Activated CD4-positive, alpha-beta T cell treated with anti-CD3 and anti-CD28 coated beads, Interleukin-2, amount 10 ng/mL, durations not matched to agents 7 days and 5 days (primary cell): ENCODE results near the gene ZNF317. TPM values are rescaled to one million over a fixed set of nuclear protein-coding genes. Genes with fewer than 3 reads are reported as not detected.

Experiments
- CTCF ChIA-PET: fragments of 350-600 bp; sonication (Branson Sonifier 250); formaldehyde crosslinking; loops from one replicate; lab custom pipeline; 2021; ENCODE audit warnings: antibody characterized with exemption; lab: Charles Lee
- POLR2A ChIA-PET: fragments of 350-600 bp; sonication (Branson Sonifier 250); formaldehyde crosslinking; loops from one replicate; lab custom pipeline; 2021; ENCODE audit warnings: antibody characterized with exemption; lab: Charles Lee
- DNase-seq: peaks from one replicate; pipeline ENCODE4 v3.0.0-alpha.2; 2020
- H3K27ac Mint-ChIP-seq: one replicate; pipeline ENCODE4 v1.8.0; 2021; ENCODE audit warnings: mild to moderate bottlenecking, moderate library complexity, mixed read lengths
- H3K27me3 Mint-ChIP-seq: one replicate; pipeline ENCODE4 v1.8.0; 2021; ENCODE audit warnings: mixed read lengths
- H3K36me3 Mint-ChIP-seq: one replicate; pipeline ENCODE4 v1.8.0; 2021; ENCODE audit warnings: low read depth, mixed read lengths
- H3K4me1 Mint-ChIP-seq: one replicate; pipeline ENCODE4 v1.8.0; 2021; ENCODE audit warnings: mixed read lengths
- H3K4me3 Mint-ChIP-seq: one replicate; pipeline ENCODE4 v1.8.0; 2021; ENCODE audit warnings: mild to moderate bottlenecking, moderate library complexity, mixed read lengths
- H3K9me3 Mint-ChIP-seq: one replicate; pipeline ENCODE4 v1.8.0; 2021; ENCODE audit warnings: mixed read lengths
- total RNA-seq, 2 experiments: library from RNA; stranded (reverse); gene quantifications; one replicate each; pipeline ENCODE4 v1.2.3, GENCODE V29; 2021

ZNF317 gene
- 10 to 100 TPM; 40.2 to 42.0 TPM for total RNA-seq

GRCh38 chr19:9140159-9140874 is at the start of gene ZNF317:
ZNF317 (plus strand) TSS chr19:9140397; CDS start chr19:9156017, 15,620 bp downstream.
- Mint-ChIP-seq H3K4me3 (peak within 1 kb of the TSS; percentile 92), H3K4me1 (peaks cover 38% of the 10 kb centered on the region), H3K36me3 (peaks cover 41% of the 10 kb centered on the region), H3K27me3 (no peaks in the 10 kb centered on the region), H3K27ac (peak within 1 kb of the TSS; percentile 96), H3K9me3 (peaks cover 19% of the 10 kb centered on the region)
- CTCF ChIA-PET, result no interaction called here
- peak; percentile 96 for DNase-seq
- POLR2A ChIA-PET, result no interaction called here

GRCh38 chr19:9107375-9107774 is 32.8 kb upstream of the ZNF317 start, which contains the start of gene OR7G2:
OR7G2 (minus strand) TSS chr19:9107475; CDS start chr19:9103243, 4,232 bp downstream.
- no peak within 1 kb of the TSS for H3K27ac Mint-ChIP-seq
- H3K9me3 Mint-ChIP-seq, result no peaks in the 10 kb centered on the region
- ChIA-PET CTCF (no interaction called here), POLR2A (no interaction called here)
- H3K36me3 Mint-ChIP-seq, result no peaks in the 10 kb centered on the region
- H3K27me3 Mint-ChIP-seq, result no peaks in the 10 kb centered on the region
- H3K4me1 Mint-ChIP-seq, result no peaks in the 10 kb centered on the region
- no peak within 1 kb of the TSS for H3K4me3 Mint-ChIP-seq
- DNase-seq, result no peak

GRCh38 chr19:9109959-9110358 is 30.2 kb upstream of the ZNF317 start:
- H3K36me3 Mint-ChIP-seq, result no peaks in the 10 kb centered on the region

GRCh38 chr19:9115307-9115813 is 24.8 kb upstream of the ZNF317 start, which contains the start of gene OR7G1:
OR7G1 (minus strand) TSS chr19:9115763; CDS start chr19:9115763, 0 bp downstream.
- Mint-ChIP-seq H3K9me3 (peaks cover 2% of the 10 kb centered on the region), H3K4me3 (no peak within 1 kb of the TSS), H3K27ac (no peak within 1 kb of the TSS), H3K4me1 (no peaks in the 10 kb centered on the region), H3K36me3 (no peaks in the 10 kb centered on the region), H3K27me3 (no peaks in the 10 kb centered on the region)
- DNase-seq, result no peak
- POLR2A ChIA-PET, result no interaction called here
- CTCF ChIA-PET, result no interaction called here

More at GRCh38 chr19:9109959-9110358, 30.2 kb upstream of the ZNF317 start:
- Mint-ChIP-seq H3K27ac (no peak overlapping the region), H3K27me3 (no peaks in the 10 kb centered on the region), H3K9me3 (no peaks in the 10 kb centered on the region), H3K4me1 (no peaks in the 10 kb centered on the region), H3K4me3 (no peak overlapping the region)
- CTCF ChIA-PET, result no interaction called here
- no peak for DNase-seq
- POLR2A ChIA-PET, result no interaction called here

- Mint-ChIP-seq H3K36me3 (no peaks in the 10 kb centered on the region), H3K27ac (no peak overlapping the region), H3K4me3 (no peak overlapping the region), H3K4me1 (no peaks in the 10 kb centered on the region), H3K27me3 (no peaks in the 10 kb centered on the region), H3K9me3 (peaks cover 2% of the 10 kb centered on the region)
- ChIA-PET POLR2A (no interaction called here), CTCF (no interaction called here)
- no peak for DNase-seq
Observed at GRCh38 chr19:9116547-9116946, 23.6 kb upstream of the ZNF317 start.

- Mint-ChIP-seq H3K4me3 (no peak within 1 kb of the TSS), H3K27ac (no peak within 1 kb of the TSS), H3K36me3 (no peaks in the 10 kb centered on the region), H3K9me3 (no peaks in the 10 kb centered on the region), H3K27me3 (no peaks in the 10 kb centered on the region), H3K4me1 (no peaks in the 10 kb centered on the region)
- no peak for DNase-seq
- ChIA-PET CTCF (no interaction called here), POLR2A (no interaction called here)
Observed at GRCh38 chr19:9126900-9127405, 13.2 kb upstream of the ZNF317 start, which contains the start of gene OR7G3. OR7G3 (minus strand) TSS chr19:9126950; CDS start chr19:9126950, 0 bp downstream.

- no peak overlapping the region for H3K4me3 Mint-ChIP-seq
- H3K36me3 Mint-ChIP-seq, result no peaks in the 10 kb centered on the region
- no peaks in the 10 kb centered on the region for H3K27me3 Mint-ChIP-seq
- CTCF ChIA-PET, result no interaction called here
- H3K27ac Mint-ChIP-seq, result no peak overlapping the region
- DNase-seq, result no peak
- H3K4me1 Mint-ChIP-seq, result no peaks in the 10 kb centered on the region
- H3K9me3 Mint-ChIP-seq, result no peaks in the 10 kb centered on the region
- POLR2A ChIA-PET, result no interaction called here
Observed at GRCh38 chr19:9128171-9128570, 12.0 kb upstream of the ZNF317 start.

GRCh38 chr19:9130965-9131364 is 9.2 kb upstream of the ZNF317 start:
- Mint-ChIP-seq H3K36me3 (no peaks in the 10 kb centered on the region), H3K4me3 (no peak overlapping the region), H3K27me3 (no peaks in the 10 kb centered on the region), H3K4me1 (no peaks in the 10 kb centered on the region), H3K9me3 (no peaks in the 10 kb centered on the region), H3K27ac (no peak overlapping the region)
- CTCF ChIA-PET, result interaction anchor here (1.4 kb wide), 1 partner anchor 28 kb away, joined by 3 read pairs; no protein-coding TSS in a partner anchor
- DNase-seq, result no peak
- POLR2A ChIA-PET, result no interaction called here

GRCh38 chr19:9132422-9132821 is 7.8 kb upstream of the ZNF317 start:
- Mint-ChIP-seq H3K4me1 (peaks cover 7% of the 10 kb centered on the region), H3K27me3 (no peaks in the 10 kb centered on the region), H3K27ac (no peak overlapping the region), H3K36me3 (no peaks in the 10 kb centered on the region), H3K9me3 (no peaks in the 10 kb centered on the region), H3K4me3 (no peak overlapping the region)
- DNase-seq, result no peak
- ChIA-PET POLR2A (no interaction called here), CTCF (interaction anchor here (0.6 kb wide), 4 partner anchors 389 to 1184 kb away, joined by 3 to 8 read pairs (median 3); no protein-coding TSS in a partner anchor)

- H3K4me3 Mint-ChIP-seq, result peak overlapping the region; percentile 92
- POLR2A ChIA-PET, result no interaction called here
- CTCF ChIA-PET, result no interaction called here
- no peaks in the 10 kb centered on the region for H3K27me3 Mint-ChIP-seq
- peaks cover 38% of the 10 kb centered on the region for H3K4me1 Mint-ChIP-seq
- peak overlapping the region; percentile 96 for H3K27ac Mint-ChIP-seq
- DNase-seq, result no peak
- H3K36me3 Mint-ChIP-seq, result peaks cover 35% of the 10 kb centered on the region
- peaks cover 16% of the 10 kb centered on the region for H3K9me3 Mint-ChIP-seq
Observed at GRCh38 chr19:9139609-9140158, 513 bp upstream of the ZNF317 start.

GRCh38 chr19:9144920-9145319 is 4.7 kb downstream of the ZNF317 start:
- CTCF ChIA-PET, result no interaction called here
- H3K27ac Mint-ChIP-seq, result no peak overlapping the region
- H3K27me3 Mint-ChIP-seq, result no peaks in the 10 kb centered on the region
- H3K36me3 Mint-ChIP-seq, result peaks cover 82% of the 10 kb centered on the region
- POLR2A ChIA-PET, result no interaction called here
- DNase-seq, result no peak
- peaks cover 32% of the 10 kb centered on the region for H3K4me1 Mint-ChIP-seq
- no peak overlapping the region for H3K4me3 Mint-ChIP-seq
- peaks cover 48% of the 10 kb centered on the region for H3K9me3 Mint-ChIP-seq

GRCh38 chr19:9146882-9147281 is 6.7 kb downstream of the ZNF317 start:
- H3K4me1 Mint-ChIP-seq, result peaks cover 23% of the 10 kb centered on the region
- ChIA-PET POLR2A (no interaction called here), CTCF (no interaction called here)
- no peak overlapping the region for H3K27ac Mint-ChIP-seq
- no peaks in the 10 kb centered on the region for H3K27me3 Mint-ChIP-seq
- peaks cover 63% of the 10 kb centered on the region for H3K9me3 Mint-ChIP-seq
- DNase-seq, result no peak
- H3K36me3 Mint-ChIP-seq, result peaks cover 89% of the 10 kb centered on the region
- no peak overlapping the region for H3K4me3 Mint-ChIP-seq

GRCh38 chr19:9148697-9149096 is 8.5 kb downstream of the ZNF317 start:
- ChIA-PET POLR2A (no interaction called here), CTCF (no interaction called here)
- peaks cover 13% of the 10 kb centered on the region for H3K4me1 Mint-ChIP-seq
- no peak overlapping the region for H3K27ac Mint-ChIP-seq
- peaks cover 66% of the 10 kb centered on the region for H3K9me3 Mint-ChIP-seq
- no peaks in the 10 kb centered on the region for H3K27me3 Mint-ChIP-seq
- H3K4me3 Mint-ChIP-seq, result no peak overlapping the region
- no peak for DNase-seq
- peaks cover 92% of the 10 kb centered on the region for H3K36me3 Mint-ChIP-seq
